IPS-18c (cell line): ENCODE results near the gene FHL5.
"Not testable (repeated sequence)": the region's sequence is repeated elsewhere in the genome, so short reads cannot be mapped to it uniquely, and the experiment has no call there.

ENCODE experiments used
- H3K4me3 ChIP-seq: 2 replicates; pipeline ENCODE4 v1.7.0; 2013; ENCODE audit warnings: low read depth, mild to moderate bottlenecking, low read length, moderate library complexity; ENCODE audit not compliant: insufficient read depth
- H3K9me3 ChIP-seq: one replicate; pipeline ENCODE4 v1.6.1; 2013; ENCODE audit warnings: mild to moderate bottlenecking, low read length, moderate library complexity; ENCODE audit not compliant: control insufficient read depth, insufficient read depth

Gene FHL5

DNA sequence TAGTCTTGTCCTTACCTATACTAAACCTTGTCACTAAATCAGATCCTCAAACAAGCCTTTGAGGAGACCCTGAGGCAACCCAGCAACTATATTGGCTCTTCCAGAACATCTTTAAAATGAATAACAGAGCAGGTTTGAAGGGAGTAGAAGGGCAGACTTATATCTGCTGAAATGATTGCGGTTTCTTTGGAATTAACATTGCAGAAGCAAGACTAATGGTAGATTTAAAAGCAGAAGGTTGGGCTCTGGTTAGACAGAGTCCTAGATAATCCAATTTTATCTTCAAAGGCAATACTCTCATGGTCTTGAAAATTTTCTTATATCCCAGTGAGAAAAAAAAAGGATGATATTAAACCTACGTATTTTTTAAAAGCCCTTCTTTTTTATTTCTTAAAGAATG, 19.1 kb downstream of the FHL5 start:
- no peaks in the 10 kb centered on the region for H3K9me3 ChIP-seq

DNA sequence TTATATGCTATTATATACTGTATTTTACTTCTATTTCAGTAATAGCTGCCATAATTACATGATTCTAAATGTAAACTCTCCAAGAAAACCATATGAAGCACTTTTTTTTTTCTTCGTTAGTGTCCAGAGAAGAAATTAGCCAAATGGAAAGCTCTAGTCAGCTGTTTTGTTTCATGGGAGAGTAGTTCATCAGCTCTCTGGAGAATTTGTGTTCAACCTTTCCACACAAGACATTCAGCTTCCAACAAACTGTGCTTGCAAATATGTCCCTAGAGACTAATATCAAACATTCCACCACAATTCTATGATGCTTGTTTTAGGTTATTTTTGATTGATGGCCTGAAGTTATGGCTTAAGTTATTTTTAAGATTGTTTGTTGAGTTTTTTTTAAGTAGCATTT, 19.5 kb downstream of the FHL5 start:
- no peak overlapping the region for H3K4me3 ChIP-seq
- H3K9me3 ChIP-seq, result no peaks in the 10 kb centered on the region

More for the DNA sequence above, 19.1 kb downstream of the FHL5 start:
- H3K4me3 ChIP-seq, result no peak overlapping the region

DNA sequence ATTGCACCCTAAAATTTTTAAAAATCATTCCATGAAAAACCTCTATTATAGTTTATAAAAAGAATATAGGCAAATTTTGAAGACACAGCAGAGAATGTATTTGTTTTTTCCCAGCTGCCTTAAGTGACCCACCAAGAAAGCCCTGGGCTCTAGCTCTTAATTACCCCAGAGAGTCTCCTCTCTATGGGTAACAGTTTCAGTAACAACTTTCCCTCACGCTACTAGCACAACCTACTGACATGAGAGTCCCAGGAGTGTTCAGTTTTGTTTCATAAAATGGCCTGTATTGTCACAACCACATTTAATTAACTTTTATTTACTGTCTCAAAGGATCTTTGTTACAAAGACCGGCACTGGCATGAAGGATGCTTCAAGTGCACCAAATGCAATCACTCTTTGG, 41.5 kb downstream of the FHL5 start:
- H3K9me3 ChIP-seq, result no peaks in the 10 kb centered on the region
- no peak overlapping the region for H3K4me3 ChIP-seq

DNA sequence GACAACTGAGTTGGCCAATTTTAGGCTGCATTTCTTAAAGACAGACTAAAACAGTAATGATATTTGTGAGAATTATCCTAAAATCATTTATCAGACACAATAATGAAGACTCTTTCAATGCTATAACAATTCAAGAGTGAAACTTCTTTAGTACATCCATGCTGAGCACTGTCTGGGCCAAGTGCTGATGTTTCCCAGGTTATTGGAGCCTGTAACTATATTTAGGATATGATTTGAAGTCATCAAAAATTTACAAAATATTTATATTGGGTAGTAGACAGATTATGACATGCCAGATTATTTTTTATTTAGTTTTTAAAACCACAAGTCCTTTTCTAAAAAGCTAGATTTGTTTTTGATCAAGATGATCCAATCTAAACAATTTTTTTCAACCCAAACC, 45.1 kb downstream of the FHL5 start:
- Histone ChIP-seq H3K9me3 (no peaks in the 10 kb centered on the region), H3K4me3 (no peak overlapping the region)

DNA sequence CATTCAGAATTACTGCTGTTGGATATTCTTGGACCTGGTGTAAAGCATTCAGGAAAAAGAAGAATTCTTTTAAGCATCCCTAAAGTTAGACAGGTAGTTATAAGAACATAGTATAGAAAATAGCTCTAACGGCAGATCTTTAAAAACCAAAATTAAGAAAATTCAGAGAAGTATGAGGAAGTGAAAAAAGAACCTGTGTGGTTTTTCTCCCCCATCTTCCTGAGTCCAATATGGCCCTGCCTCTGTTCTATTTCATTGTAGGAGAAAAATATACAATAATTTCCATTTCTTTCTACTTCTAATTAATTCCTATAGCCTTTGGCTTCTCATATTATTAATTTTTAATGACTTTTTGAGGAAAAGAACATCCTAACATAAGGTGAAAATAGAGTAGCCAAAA, 47.1 kb downstream of the FHL5 start:
- Histone ChIP-seq H3K9me3 (no peaks in the 10 kb centered on the region), H3K4me3 (no peak overlapping the region)

DNA sequence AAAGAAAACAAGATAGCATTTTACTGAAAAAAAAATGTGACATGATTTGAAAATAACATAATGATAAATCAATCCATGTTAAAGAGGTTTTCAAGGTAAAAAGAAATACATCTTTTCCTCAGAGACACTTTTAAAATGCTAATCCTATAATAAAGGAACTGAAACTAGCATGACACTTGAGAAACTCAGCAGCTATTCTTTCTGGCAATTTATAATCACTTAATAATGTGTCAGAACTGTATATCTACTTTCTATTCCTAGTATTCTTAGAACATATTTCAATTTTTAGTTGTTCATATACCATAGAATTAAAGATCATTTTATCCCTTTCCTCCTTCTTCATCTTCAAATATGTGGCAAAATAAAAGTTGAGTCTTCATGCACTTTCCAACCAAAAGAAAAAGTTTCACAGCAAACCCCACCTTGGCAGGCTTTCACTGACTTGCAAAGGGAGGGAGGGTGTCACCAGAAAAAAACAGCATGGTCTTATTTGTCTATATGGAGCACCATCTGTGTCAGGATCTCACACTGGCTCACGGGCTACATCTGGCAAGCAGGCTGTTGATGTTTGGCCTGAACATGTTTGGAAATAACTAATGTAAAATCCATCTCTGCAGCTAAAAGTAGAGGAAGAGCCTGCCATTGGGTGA, 48.5 kb downstream of the FHL5 start:
- no peaks in the 10 kb centered on the region for H3K9me3 ChIP-seq
- no peak overlapping the region for H3K4me3 ChIP-seq

DNA sequence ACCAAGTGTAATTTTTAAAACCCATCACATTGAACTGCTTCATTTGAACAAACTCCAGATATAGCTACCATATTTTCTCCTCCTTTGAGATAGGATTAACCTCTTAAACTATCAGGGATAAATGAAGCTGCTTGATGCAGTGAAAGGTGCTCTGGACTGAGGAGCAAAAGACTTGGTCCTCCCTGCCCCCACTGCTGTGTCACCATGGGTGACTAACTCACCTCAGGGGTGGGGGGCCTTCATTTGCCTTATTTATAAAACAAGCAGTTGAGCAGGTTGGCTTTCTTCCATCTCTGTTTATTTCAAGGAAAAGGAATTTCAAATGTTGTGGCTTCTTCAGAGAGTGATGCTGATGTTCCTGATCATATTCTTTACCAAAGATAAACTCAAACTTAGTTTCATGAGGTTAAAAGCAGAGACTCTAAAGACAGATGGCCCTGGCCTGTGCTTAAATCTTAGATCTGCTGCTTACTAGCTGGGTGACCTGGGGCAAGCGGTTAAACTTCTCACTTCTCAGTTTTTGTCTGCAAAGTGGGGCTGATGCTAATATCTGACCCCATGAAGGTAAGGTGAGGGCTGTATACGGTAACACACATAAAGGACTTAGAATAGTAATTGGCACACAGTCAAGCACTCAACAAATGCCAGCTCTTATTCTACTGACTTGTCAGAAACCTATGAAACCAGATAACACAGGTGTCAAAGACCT, 50.5 kb downstream of the FHL5 start:
- H3K4me3 ChIP-seq, result no peak overlapping the region
- H3K9me3 ChIP-seq, result no peaks in the 10 kb centered on the region

DNA sequence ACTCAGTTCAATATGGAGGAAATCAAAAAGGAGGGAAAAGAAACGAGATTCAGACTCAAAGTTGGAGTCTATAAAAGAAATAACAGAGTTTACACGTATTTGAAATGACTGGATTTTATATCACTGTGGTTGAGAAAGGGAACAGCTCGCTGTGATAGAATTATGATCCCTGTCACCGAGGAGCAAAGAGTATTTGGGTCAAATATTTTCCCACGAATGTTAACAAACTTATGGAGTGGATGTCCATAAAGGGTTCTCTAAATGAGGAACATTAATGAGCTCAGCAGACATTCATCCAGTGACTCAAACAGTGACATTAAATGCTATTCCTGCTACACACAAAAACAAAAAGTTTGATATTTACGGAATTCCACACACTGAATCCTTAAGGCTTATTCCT, 57.9 kb downstream of the FHL5 start:
- Histone ChIP-seq H3K9me3 (no peaks in the 10 kb centered on the region), H3K4me3 (no peak overlapping the region)

DNA sequence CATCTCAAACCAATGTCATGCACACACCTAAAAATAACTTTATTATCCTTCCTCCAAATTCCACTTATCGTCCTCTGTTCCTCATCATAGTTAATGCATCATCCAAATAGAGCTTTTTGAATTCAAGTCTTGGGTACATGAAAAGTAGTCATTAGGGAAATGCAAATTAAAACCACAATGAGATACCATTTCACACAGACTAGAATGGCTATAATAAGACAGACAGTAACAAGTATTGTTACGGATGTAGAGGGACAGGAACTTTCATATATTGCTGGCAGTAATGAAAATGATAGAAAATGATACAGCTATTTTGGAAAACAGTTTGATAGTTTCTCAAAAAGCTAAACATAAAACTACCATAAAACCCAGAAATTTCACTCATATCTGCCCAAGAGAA, 59.1 kb downstream of the FHL5 start:
- Histone ChIP-seq H3K4me3 (no peak overlapping the region), H3K9me3 (no peaks in the 10 kb centered on the region)

DNA sequence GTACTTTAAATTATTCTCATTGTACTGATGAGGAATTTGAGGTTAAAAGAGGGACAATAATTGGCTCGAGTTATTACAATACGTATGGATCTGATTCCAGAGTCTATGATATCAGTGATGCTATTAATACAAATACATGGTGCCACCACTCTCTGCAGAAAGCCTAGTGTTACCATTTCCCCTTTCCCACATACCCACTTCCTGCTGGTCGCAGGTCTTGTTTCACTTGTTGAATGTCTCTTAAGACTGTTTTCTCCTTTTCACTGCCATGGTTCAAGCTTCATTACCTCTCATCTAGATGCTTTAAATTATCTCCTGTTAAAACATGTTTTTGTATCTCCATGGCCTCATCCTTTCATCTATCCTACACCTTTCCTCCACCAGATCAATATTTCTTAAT, 62.0 kb downstream of the FHL5 start:
- H3K4me3 ChIP-seq, result no peak overlapping the region
- H3K9me3 ChIP-seq, result no peaks in the 10 kb centered on the region

DNA sequence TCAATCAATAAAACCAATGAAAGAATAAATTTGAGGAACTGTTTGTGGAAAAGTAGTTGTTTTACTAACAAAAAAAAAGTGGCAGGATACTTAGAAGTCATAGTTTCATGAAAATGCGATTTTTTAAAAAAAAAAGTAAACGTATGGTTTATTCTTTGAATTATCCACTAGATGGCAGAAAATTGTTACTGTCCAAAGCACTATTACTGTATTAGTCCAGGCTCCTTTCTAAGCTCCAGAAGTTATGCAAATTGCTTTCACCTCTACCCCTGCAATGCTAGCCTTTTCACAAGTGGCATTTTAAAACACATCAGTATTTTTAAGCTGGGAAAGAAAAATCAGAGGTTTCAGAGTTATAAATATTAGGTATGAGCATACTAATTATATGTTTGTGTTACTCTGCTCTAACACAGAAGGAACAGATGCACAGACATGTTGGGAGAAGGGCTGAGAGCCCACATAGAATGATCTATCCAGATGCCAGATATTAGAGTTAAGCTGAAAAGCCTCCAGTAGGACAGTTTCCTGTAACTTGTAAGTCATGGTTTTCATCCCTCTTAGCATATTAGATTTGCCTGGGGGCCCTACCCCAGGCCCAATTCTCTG, 63.9 kb downstream of the FHL5 start:
- Histone ChIP-seq H3K4me3 (no peak overlapping the region), H3K9me3 (no peaks in the 10 kb centered on the region)

DNA sequence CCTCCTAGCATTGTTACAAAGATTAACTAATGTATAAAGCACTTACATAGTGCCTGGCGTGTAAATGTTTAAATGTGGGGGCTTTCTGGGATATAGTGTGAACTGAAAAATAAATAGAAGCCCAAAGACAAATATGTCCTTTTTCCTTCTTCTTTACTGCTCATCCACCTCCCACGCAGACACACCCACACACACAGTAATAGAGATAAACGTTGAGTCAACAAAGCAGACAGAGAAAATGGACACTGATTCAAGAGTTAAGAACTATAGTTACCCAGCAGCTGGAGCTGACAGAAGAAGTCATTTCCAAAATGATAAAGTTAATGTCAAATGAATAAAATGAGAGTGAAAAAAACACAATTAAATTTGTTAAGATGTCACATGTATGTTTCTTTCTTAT, 68.3 kb downstream of the FHL5 start:
- Histone ChIP-seq H3K9me3 (no peaks in the 10 kb centered on the region), H3K4me3 (no peak overlapping the region)

DNA sequence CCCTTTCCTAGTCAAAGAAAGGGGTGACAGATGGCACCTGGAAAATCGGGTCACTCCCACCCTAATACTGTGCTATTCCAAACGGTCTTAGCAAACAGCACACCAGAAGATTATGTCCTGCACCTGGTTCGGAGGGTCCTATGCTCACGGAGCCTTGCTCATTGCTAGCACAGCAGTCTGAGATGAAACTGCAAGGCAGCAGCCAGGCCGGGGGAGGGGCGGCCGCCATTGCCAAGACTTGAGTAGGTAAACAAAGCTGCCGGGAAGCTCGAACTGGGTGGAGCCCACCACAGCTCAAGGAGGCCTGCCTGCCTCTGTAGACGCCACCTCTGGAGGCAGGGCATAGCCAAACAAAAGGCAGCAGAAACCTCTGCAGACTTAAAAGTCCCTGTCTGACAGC, 75.1 kb downstream of the FHL5 start:
- H3K9me3 ChIP-seq, H3K4me3 ChIP-seq: not testable (repeated sequence)

DNA sequence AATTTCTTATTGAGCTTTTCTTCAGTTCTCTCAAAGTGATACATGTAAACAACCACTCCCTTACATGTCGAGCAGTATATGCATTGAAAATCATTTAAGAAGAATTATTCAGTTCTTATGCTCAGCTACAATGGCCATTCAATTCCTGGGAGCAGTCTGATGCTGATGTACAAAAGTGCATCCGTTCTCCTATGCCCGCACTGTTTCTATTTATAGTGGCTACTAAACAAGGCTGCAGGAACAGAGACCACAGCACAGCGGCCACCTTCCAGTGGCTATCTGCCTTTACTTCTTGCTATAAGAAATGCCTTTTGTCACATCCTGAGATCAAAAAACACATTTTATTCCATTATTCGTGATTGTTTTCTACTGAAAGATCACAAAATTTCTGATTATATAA, 82.2 kb downstream of the FHL5 start:
- Histone ChIP-seq H3K9me3 (no peaks in the 10 kb centered on the region), H3K4me3 (no peak overlapping the region)

DNA sequence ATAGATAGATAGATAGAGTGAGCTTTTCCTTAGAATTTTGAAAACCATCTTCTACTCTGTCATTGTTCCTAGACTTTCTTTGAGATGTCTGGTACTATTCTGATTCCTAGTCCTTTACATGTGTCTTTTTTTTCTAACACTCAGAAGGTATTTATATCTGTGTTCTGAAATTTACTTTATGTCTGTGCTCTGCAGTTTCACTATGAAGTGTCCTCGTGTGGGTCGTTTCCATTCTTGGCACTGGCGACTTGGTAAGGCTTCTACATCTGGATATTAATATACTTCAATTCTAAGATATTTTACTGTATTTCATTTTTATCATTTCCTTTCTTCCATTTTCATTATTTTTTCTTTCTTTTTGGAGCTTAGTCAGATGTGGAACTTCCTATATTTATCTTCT, 87.0 kb downstream of the FHL5 start:
- Histone ChIP-seq H3K9me3 (no peaks in the 10 kb centered on the region), H3K4me3 (no peak overlapping the region)

DNA sequence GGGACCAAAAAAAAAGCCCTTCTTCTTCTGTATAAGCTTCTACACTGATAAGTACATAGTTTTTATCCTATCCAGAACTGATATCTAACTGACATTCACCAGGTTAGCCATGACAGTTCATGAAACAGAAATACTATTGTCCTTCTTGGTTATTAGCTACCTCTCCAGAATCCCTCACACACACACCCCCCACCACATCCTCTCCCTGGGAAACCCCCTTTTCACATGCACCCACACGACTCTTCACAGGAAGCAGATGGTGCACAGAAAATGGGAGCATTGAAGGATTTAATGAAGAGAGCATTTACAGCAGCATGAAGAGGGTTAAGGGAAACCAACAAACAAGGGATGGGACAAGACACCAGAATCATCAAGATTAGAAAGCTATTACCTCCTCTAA, 88.9 kb downstream of the FHL5 start:
- H3K4me3 ChIP-seq, result no peak overlapping the region
- H3K9me3 ChIP-seq, result no peaks in the 10 kb centered on the region

DNA sequence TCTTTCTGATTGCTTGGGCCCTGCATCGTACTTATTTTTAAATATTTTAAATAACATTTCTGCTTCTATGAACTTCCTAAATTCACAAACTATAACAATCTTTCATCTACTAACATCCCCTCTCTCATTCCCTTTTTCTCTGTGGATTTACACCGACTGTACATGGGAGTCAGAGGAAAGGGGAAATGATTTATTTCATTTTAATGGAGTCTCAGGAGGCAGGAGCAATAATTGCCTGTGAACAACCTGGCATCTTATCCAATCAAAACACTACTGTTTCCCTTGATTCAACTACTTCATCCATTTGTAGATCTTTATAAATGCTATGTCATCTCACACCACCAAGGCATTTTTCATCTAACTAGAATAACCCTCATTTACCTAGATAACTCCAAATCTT, 89.6 kb downstream of the FHL5 start:
- H3K9me3 ChIP-seq, result no peaks in the 10 kb centered on the region
- H3K4me3 ChIP-seq, result no peak overlapping the region

DNA sequence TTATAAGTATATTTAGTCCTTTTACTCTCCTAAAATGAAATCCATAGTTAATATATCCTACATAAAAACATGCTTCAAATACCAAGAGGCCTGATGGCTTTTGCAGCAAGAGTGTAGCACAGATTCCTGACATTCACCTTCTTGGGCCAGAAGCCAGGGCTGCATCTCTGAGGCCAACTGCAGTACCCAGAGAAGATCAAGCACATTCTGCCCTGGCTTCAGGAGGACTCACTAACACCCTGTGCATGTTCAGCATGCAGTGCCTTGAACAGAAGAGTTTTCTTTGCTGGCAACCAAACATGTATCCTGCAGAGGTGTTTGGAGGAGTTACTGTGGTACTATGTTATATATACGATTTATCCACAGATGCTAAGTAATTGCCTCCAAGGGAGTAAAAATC, 90.3 kb downstream of the FHL5 start:
- Histone ChIP-seq H3K4me3 (no peak overlapping the region), H3K9me3 (no peaks in the 10 kb centered on the region)

DNA sequence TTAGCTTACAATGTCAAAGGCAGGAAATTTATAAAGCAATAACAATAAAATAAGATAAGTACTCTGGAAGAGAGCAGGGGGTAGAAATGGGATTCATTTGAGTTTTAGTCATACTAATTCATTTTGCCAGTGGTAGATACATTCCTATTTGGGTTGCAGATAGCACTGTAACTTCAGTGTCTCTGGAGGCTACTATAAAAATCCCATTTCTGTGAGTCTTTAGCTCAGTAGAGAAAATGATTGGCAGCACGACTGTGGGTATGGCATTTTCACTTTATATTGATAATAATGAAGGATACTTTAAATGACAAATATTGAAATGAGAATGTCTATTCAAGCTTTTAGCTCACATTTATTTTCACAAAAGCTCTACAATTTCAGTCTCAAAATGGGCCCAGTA, 93.6 kb downstream of the FHL5 start:
- Histone ChIP-seq H3K4me3 (no peak overlapping the region), H3K9me3 (no peaks in the 10 kb centered on the region)
